ENCODE measurements around the gene DHFR2.
"Not testable (repeated sequence)": the region's sequence is repeated elsewhere in the genome, so short reads cannot be mapped to it uniquely, and the experiment has no call there.

The DHFR2 gene

GRCh38 chr3:94062513-94063404 is at the start of gene DHFR2, which contains the start of gene NSUN3:
Gene DHFR2, minus strand, starts transcription at chr3:94062916. Its CDS starts 1,405 bp downstream, at chr3:94061511.
Gene NSUN3, plus strand, starts transcription at chr3:94063061. Its CDS starts 66 bp downstream, at chr3:94063127.
- peak; percentile 99 for DNase-seq

- no peak for DNase-seq
Measured at GRCh38 chr3:94110854-94111253, 48.1 kb upstream of the DHFR2 start.

GRCh38 chr3:94110232-94110631 is 47.5 kb upstream of the DHFR2 start:
- DNase-seq = not testable (repeated sequence)

- no peak for DNase-seq
Measured at GRCh38 chr3:94106268-94106667, 43.6 kb upstream of the DHFR2 start.

GRCh38 chr3:94101860-94102259 is 39.1 kb upstream of the DHFR2 start:
- DNase-seq = no peak

- DNase-seq = no peak
Measured at GRCh38 chr3:94099311-94099710, 36.6 kb upstream of the DHFR2 start.

- no peak for DNase-seq
Measured at GRCh38 chr3:94098452-94098851, 35.7 kb upstream of the DHFR2 start.

- no peak for DNase-seq
Measured at GRCh38 chr3:94095111-94095510, 32.4 kb upstream of the DHFR2 start.

- DNase-seq = no peak
Measured at GRCh38 chr3:94093151-94093550, 30.4 kb upstream of the DHFR2 start.

GRCh38 chr3:94092086-94092485 is 29.4 kb upstream of the DHFR2 start:
- no peak for DNase-seq

- no peak for DNase-seq
Measured at GRCh38 chr3:94089126-94089525, 26.4 kb upstream of the DHFR2 start.

- no peak for DNase-seq
Measured at GRCh38 chr3:94083261-94083660, 20.5 kb upstream of the DHFR2 start.

- peak; percentile 51 for DNase-seq
Measured at GRCh38 chr3:94082391-94082937, 19.7 kb upstream of the DHFR2 start.

- no peak for DNase-seq
Measured at GRCh38 chr3:94081884-94082283, 19.2 kb upstream of the DHFR2 start.

GRCh38 chr3:94080552-94080951 is 17.8 kb upstream of the DHFR2 start:
- not testable (repeated sequence) for DNase-seq

GRCh38 chr3:94076055-94076454 is 13.3 kb upstream of the DHFR2 start:
- no peak for DNase-seq

GRCh38 chr3:94071713-94072284 is 9.1 kb upstream of the DHFR2 start:
- no peak for DNase-seq

- no peak for DNase-seq
Measured at GRCh38 chr3:94070341-94070911, 7.7 kb upstream of the DHFR2 start.

GRCh38 chr3:94069194-94069813 is 6.6 kb upstream of the DHFR2 start:
- peak; percentile 37 for DNase-seq

- no peak for DNase-seq
Measured at GRCh38 chr3:94066506-94067500, 4.1 kb upstream of the DHFR2 start.

- DNase-seq = peak; percentile 38
Measured at GRCh38 chr3:94065819-94066480, 3.2 kb upstream of the DHFR2 start.
